Thymus (tissue), 14 donors: ENCODE measurements around the gene ATP5PO. TPM values are rescaled to one million over a fixed set of nuclear protein-coding genes. Genes with fewer than 3 reads are reported as not detected.
A peak's percentile ranks its signal among the peaks of the same experiment; 100 is the strongest.

ENCODE experiments used
- DNase-seq, 9 donors: peaks; one replicate each; pipeline ENCODE4 v3.0.0-alpha.2; 2013; ENCODE audit warnings: low spot score in 9 of 9, low read depth in 6 of 9, missing footprints in 1 of 9
- H3K27ac ChIP-seq, 2 donors: one replicate each; pipeline ENCODE4 v1.5.1; 2013; ENCODE audit warnings: control low read depth in 1 of 2, low read depth in 1 of 2, low read length in 1 of 2, mild to moderate bottlenecking in 1 of 2, moderate library complexity in 1 of 2
- H3K27me3 ChIP-seq, 2 donors: one replicate each; pipeline ENCODE4 v1.5.1; 2013; ENCODE audit warnings: low read length in 1 of 2; ENCODE audit not compliant: control insufficient read depth in 2 of 2, insufficient read depth in 1 of 2
- H3K36me3 ChIP-seq, 2 donors: one replicate each; pipeline ENCODE4 v1.5.1; 2013; ENCODE audit warnings: low read length in 1 of 2, mild to moderate bottlenecking in 1 of 2, moderate library complexity in 1 of 2; ENCODE audit not compliant: control insufficient read depth in 2 of 2, insufficient read depth in 2 of 2
- H3K4me1 ChIP-seq, 2 donors: one replicate each; pipeline ENCODE4 v1.5.1; 2013; ENCODE audit warnings: low read length in 2 of 2; ENCODE audit not compliant: control insufficient read depth in 2 of 2, insufficient read depth in 2 of 2
- H3K4me3 ChIP-seq, 2 donors: one replicate each; pipeline ENCODE4 v1.5.1; 2013; ENCODE audit warnings: low read length in 2 of 2, control low read depth in 1 of 2, mild to moderate bottlenecking in 1 of 2
- H3K9me3 ChIP-seq, 2 donors: one replicate each; pipeline ENCODE4 v1.5.1; 2013; ENCODE audit warnings: low read length in 1 of 2, mild to moderate bottlenecking in 1 of 2; ENCODE audit not compliant: control insufficient read depth in 2 of 2, insufficient read depth in 1 of 2
- WGBS: extraction: QIAGEN DNeasy Blood & Tissue Kit; methylation state at CpG from one replicate; pipeline ENCODE4 v1.1.7; 2013; 5-methylcytosine and 5-hydroxymethylcytosine counted together
- long read RNA-seq, 10 donors: transcript quantifications; one replicate each; lab custom pipeline, GENCODE V29; 2026
- polyA plus RNA-seq: library from polyadenylated mRNA; stranded (reverse); fragments of 200-250 nt; gene quantifications from one replicate; pipeline ENCODE4 v1.2.3, GENCODE V29; 2013
- total RNA-seq: library from RNA; stranded (reverse); fragments of 120-200 nt; gene quantifications from one replicate; pipeline ENCODE4 v1.2.4, GENCODE V29; 2013
- donor health status: healthy.

Gene ATP5PO
- 252 TPM for total RNA-seq
- polyA plus RNA-seq: 294 TPM
- long read RNA-seq, donor 1, transcript ATP5PO-201 (7 exons, 932 nt): major isoform, 29 of 29 reads
- long read RNA-seq, donor 1, partial matches to known transcripts: 0 of 29 reads
- long read RNA-seq, donor 1, other reads (novel, unspliced or antisense): 0 of 29 reads
- long read RNA-seq, donor 2, transcript ATP5PO-201 (7 exons, 932 nt): major isoform, 266 of 332 reads
- long read RNA-seq, donor 2, partial matches to known transcripts: 57 of 332 reads
- long read RNA-seq, donor 2, other reads (novel, unspliced or antisense): 5 of 332 reads
- long read RNA-seq, donor 3, transcript ATP5PO-201 (7 exons, 932 nt): major isoform, 341 of 518 reads
- long read RNA-seq, donor 3, partial matches to known transcripts: 161 of 518 reads
- long read RNA-seq, donor 3, other reads (novel, unspliced or antisense): 12 of 518 reads
- long read RNA-seq, donor 4, transcript ATP5PO-201 (7 exons, 932 nt): major isoform, 88 of 138 reads
- long read RNA-seq, donor 4, partial matches to known transcripts: 50 of 138 reads
- long read RNA-seq, donor 4, other reads (novel, unspliced or antisense): 0 of 138 reads
- long read RNA-seq, donor 5, transcript ATP5PO-201 (7 exons, 932 nt): major isoform, 342 of 438 reads
- long read RNA-seq, donor 5, partial matches to known transcripts: 79 of 438 reads
- long read RNA-seq, donor 5, other reads (novel, unspliced or antisense): 11 of 438 reads
- long read RNA-seq, donor 6, transcript ATP5PO-201 (7 exons, 932 nt): major isoform, 147 of 169 reads
- long read RNA-seq, donor 6, partial matches to known transcripts: 19 of 169 reads
- long read RNA-seq, donor 6, other reads (novel, unspliced or antisense): 0 of 169 reads
- long read RNA-seq, donor 7, transcript ATP5PO-201 (7 exons, 932 nt): major isoform, 177 of 220 reads
- long read RNA-seq, donor 7, partial matches to known transcripts: 41 of 220 reads
- long read RNA-seq, donor 7, other reads (novel, unspliced or antisense): 0 of 220 reads
- long read RNA-seq, donor 8, transcript ATP5PO-201 (7 exons, 932 nt): major isoform, 70 of 80 reads
- long read RNA-seq, donor 8, partial matches to known transcripts: 9 of 80 reads
- long read RNA-seq, donor 8, other reads (novel, unspliced or antisense): 0 of 80 reads
- long read RNA-seq, donor 9, transcript ATP5PO-201 (7 exons, 932 nt): major isoform, 116 of 176 reads
- long read RNA-seq, donor 9, partial matches to known transcripts: 59 of 176 reads
- long read RNA-seq, donor 9, other reads (novel, unspliced or antisense): 0 of 176 reads
- long read RNA-seq, donor 10, transcript ATP5PO-201 (7 exons, 932 nt): major isoform, 121 of 185 reads
- long read RNA-seq, donor 10, partial matches to known transcripts: 61 of 185 reads
- long read RNA-seq, donor 10, other reads (novel, unspliced or antisense): 0 of 185 reads

GRCh38 chr21:33915368-33916199, at the start of gene ATP5PO:
TSS of gene ATP5PO (minus strand) at chr21:33915804. CDS start at chr21:33915763, 41 bp downstream.
- H3K4me1 ChIP-seq: peaks cover 14% of the 10 kb centered on the region in 2 donors
- H3K36me3 ChIP-seq: peaks cover 5 to 26% of the 10 kb centered on the region in 2 donors
- H3K9me3 ChIP-seq: no peaks in the 10 kb centered on the region
- DNase-seq: peak; percentile 93 to 98 (median 96)
- H3K27ac ChIP-seq: peak within 1 kb of the TSS; percentile 73 to 78
- no peaks in the 10 kb centered on the region for H3K27me3 ChIP-seq
- WGBS: under 1% methylated on average over 45 of the region's 45 CpGs
- H3K4me3 ChIP-seq: peak within 1 kb of the TSS; percentile 82 to 95

- no peak for DNase-seq
- H3K27ac ChIP-seq: no peak overlapping the region
- no peaks in the 10 kb centered on the region for H3K4me1 ChIP-seq
- H3K4me3 ChIP-seq: no peak overlapping the region
- no peaks in the 10 kb centered on the region for H3K27me3 ChIP-seq
- H3K36me3 ChIP-seq: peaks cover 0 to 14% of the 10 kb centered on the region in 2 donors
- H3K9me3 ChIP-seq: peaks cover 0 to 5% of the 10 kb centered on the region in 2 donors
- 97% methylated on average over 3 of the region's 3 CpGs for WGBS
Measured at GRCh38 chr21:33964706-33965325, 49.2 kb upstream of the ATP5PO start.

GRCh38 chr21:33963848-33964555, 48.4 kb upstream of the ATP5PO start:
- Histone ChIP-seq H3K4me1 (no peaks in the 10 kb centered on the region), H3K27me3 (no peaks in the 10 kb centered on the region), H3K4me3 (no peak overlapping the region), H3K9me3 (peaks cover 0 to 5% of the 10 kb centered on the region in 2 donors), H3K36me3 (peaks cover 0 to 8% of the 10 kb centered on the region in 2 donors), H3K27ac (no peak overlapping the region)
- 96% methylated on average over 5 of the region's 5 CpGs for WGBS
- no peak for DNase-seq

- Histone ChIP-seq H3K4me1 (no peaks in the 10 kb centered on the region), H3K36me3 (peaks cover 0 to 11% of the 10 kb centered on the region in 2 donors), H3K9me3 (peaks cover 0 to 5% of the 10 kb centered on the region in 2 donors), H3K27me3 (no peaks in the 10 kb centered on the region), H3K27ac (no peak overlapping the region), H3K4me3 (no peak overlapping the region)
- 98% methylated on average over 6 of the region's 6 CpGs for WGBS
- DNase-seq: no peak
Measured at GRCh38 chr21:33962290-33962689, 46.7 kb upstream of the ATP5PO start.

GRCh38 chr21:33961061-33961460, 45.5 kb upstream of the ATP5PO start:
- WGBS: 82% methylated on average over 6 of the region's 6 CpGs
- H3K9me3 ChIP-seq: peaks cover 0 to 5% of the 10 kb centered on the region in 2 donors
- H3K4me3 ChIP-seq: no peak overlapping the region
- H3K4me1 ChIP-seq: no peaks in the 10 kb centered on the region
- no peak overlapping the region for H3K27ac ChIP-seq
- H3K27me3 ChIP-seq: no peaks in the 10 kb centered on the region
- DNase-seq: no peak
- peaks cover 0 to 11% of the 10 kb centered on the region in 2 donors for H3K36me3 ChIP-seq

GRCh38 chr21:33959680-33960079, 44.1 kb upstream of the ATP5PO start:
- DNase-seq: no peak
- H3K27me3 ChIP-seq: no peaks in the 10 kb centered on the region
- H3K9me3 ChIP-seq: peaks cover 0 to 5% of the 10 kb centered on the region in 2 donors
- no peak overlapping the region for H3K4me3 ChIP-seq
- H3K4me1 ChIP-seq: no peaks in the 10 kb centered on the region
- H3K27ac ChIP-seq: no peak overlapping the region
- peaks cover 0 to 11% of the 10 kb centered on the region in 2 donors for H3K36me3 ChIP-seq

- H3K36me3 ChIP-seq: peaks cover 0 to 9% of the 10 kb centered on the region in 2 donors
- H3K27me3 ChIP-seq: no peaks in the 10 kb centered on the region
- no peak overlapping the region for H3K27ac ChIP-seq
- no peak for DNase-seq
- no peak overlapping the region for H3K4me3 ChIP-seq
- peaks cover 17 to 28% of the 10 kb centered on the region in 2 donors for H3K4me1 ChIP-seq
- whole genome bisulfite sequencing: 98% methylated on average over 2 of the region's 2 CpGs
- H3K9me3 ChIP-seq: no peaks in the 10 kb centered on the region
Measured at GRCh38 chr21:33954395-33954794, 38.8 kb upstream of the ATP5PO start.
